Measurements from ENCODE around the gene C15orf39. TPM values are rescaled to one million over a fixed set of nuclear protein-coding genes. Genes with fewer than 3 reads are reported as not detected.
"Not testable (repeated sequence)": the region's sequence is repeated elsewhere in the genome, so short reads cannot be mapped to it uniquely, and the experiment has no call there.

The C15orf39 gene
- polyA plus RNA-seq (ENCODE audit: insufficient read length in 10 of 10): 10 to 100 TPM in 5 of 10 donors, 1 to 10 TPM in 5; 7.1 to 15.3 (median 10.0) TPM
- long read RNA-seq, donor 1, transcript C15orf39-206 (1 exons, 3,152 nt): major isoform, 9 of 9 reads
- long read RNA-seq, donor 1, partial matches to known transcripts: 0 of 9 reads
- long read RNA-seq, donor 1, other reads (novel, unspliced or antisense): 0 of 9 reads
- long read RNA-seq, donor 2, full-length matches to known transcripts: 4 of 4 reads
- long read RNA-seq, donor 2, partial matches to known transcripts: 0 of 4 reads
- long read RNA-seq, donor 2, other reads (novel, unspliced or antisense): 0 of 4 reads
- long read RNA-seq, donor 3: 0 reads
- long read RNA-seq, donor 4, full-length matches to known transcripts: 6 of 6 reads
- long read RNA-seq, donor 4, partial matches to known transcripts: 0 of 6 reads
- long read RNA-seq, donor 4, other reads (novel, unspliced or antisense): 0 of 6 reads
- long read RNA-seq, donor 5, full-length matches to known transcripts: 31 of 41 reads
- long read RNA-seq, donor 5, partial matches to known transcripts: 10 of 41 reads
- long read RNA-seq, donor 5, other reads (novel, unspliced or antisense): 0 of 41 reads
- long read RNA-seq, donor 6, full-length matches to known transcripts: 9 of 9 reads
- long read RNA-seq, donor 6, partial matches to known transcripts: 0 of 9 reads
- long read RNA-seq, donor 6, other reads (novel, unspliced or antisense): 0 of 9 reads
- long read RNA-seq, donor 7, full-length matches to known transcripts: 9 of 14 reads
- long read RNA-seq, donor 7, partial matches to known transcripts: 5 of 14 reads
- long read RNA-seq, donor 7, other reads (novel, unspliced or antisense): 0 of 14 reads
- long read RNA-seq, donor 8, full-length matches to known transcripts: 4 of 4 reads
- long read RNA-seq, donor 8, partial matches to known transcripts: 0 of 4 reads
- long read RNA-seq, donor 8, other reads (novel, unspliced or antisense): 0 of 4 reads
- long read RNA-seq, donor 9, partial matches to known transcripts: 0 of 2 reads
- long read RNA-seq, donor 9, other reads (novel, unspliced or antisense): 0 of 2 reads

- DNase-seq: peak; percentile 64 to 95 (median 80)
Measured at GRCh38 chr15:75201616-75202250, at the start of gene C15orf39. TSS of gene C15orf39 (plus strand) at chr15:75201882. CDS start at chr15:75206049, 4,167 bp downstream.

DNA sequence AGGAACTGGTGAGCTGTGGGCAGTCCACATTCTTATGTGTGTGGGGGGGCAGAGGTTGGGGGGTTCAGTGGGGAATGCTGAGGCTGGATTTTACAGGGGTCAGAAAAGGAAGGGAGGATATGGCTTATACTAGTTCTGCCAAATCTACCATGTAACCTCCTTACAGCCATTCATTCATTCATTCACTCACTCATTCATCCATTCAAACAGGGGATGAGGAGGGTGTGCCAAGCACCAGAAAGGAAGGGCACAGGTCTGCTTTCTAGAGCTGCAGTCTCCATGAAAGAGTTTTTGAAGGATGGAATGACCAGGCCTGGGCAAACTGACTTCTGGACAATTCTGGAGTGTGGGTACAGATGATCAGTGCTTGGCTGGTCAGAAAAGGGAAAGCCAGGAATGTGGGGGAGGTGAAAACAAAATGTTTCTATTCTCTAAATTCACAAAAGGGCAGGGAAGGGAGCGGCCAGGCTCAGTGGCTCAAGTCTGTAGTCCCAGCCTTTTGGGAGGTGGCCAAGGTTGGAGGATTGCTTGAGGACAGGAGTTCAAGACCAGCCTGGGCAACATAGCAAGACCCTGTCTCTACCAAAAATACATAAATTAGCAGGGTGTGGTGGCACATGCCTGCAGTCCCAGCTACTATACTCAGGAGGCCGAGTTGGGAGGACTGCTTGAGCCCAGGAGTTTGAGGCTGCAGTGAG lies 49.2 kb upstream of the C15orf39 start:
- no peak for DNase-seq

DNA sequence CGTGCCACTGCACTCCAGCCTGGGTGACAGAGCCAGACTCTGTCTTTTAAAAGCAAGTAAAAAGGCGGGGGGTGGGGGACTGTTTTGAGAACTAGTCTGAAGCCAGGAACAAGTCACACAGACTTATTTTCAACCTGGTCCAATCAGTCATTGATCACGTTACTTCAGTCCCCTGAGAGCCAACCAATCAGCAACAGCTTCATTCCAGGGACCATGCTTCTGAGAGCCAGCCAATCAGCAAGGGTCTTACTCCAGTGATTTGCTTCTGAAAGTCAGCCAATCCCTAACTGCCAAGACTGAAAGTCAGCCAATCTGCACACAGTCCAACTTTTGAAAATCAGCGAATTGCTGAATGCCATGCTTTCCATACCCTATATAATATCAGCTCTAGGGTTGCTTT lies 48.6 kb upstream of the C15orf39 start:
- DNase-seq: peak in 2 of 3 donors; percentile 31 to 46

DNA sequence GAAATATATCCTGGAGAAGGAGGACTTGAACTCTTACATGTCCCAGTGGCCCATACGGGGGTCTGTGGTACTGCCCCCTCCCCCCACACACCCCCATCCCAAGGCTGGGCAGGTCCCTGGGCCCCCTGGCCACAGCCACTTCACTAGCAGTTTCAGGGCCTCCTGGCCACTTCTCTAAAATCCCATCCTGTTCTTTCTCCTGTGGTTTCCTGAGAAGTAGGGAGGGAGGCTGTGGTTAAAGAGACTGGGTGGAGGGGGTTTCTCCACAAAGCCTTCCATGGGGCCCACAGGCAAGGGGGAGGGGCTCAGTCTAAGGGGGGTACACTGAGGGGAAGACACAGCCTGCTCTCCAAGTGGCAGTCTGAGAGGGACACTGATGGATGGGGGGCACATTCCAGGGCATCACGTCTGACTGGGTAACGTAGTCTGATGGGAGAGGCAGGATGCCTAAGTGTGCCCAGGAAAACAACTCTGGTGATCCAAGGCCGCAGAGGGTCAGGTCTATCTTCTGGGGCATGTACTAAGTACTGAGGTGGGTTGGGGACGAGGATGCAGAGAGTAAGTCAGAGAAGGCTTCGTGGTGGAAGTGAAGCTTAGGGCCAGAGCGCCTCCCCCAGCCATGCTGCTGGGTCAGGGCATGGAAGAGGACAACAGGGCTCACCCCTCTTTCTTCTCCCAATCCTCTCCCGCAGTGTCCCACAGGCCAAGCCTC lies 48.0 kb upstream of the C15orf39 start:
- DNase-seq: no peak

DNA sequence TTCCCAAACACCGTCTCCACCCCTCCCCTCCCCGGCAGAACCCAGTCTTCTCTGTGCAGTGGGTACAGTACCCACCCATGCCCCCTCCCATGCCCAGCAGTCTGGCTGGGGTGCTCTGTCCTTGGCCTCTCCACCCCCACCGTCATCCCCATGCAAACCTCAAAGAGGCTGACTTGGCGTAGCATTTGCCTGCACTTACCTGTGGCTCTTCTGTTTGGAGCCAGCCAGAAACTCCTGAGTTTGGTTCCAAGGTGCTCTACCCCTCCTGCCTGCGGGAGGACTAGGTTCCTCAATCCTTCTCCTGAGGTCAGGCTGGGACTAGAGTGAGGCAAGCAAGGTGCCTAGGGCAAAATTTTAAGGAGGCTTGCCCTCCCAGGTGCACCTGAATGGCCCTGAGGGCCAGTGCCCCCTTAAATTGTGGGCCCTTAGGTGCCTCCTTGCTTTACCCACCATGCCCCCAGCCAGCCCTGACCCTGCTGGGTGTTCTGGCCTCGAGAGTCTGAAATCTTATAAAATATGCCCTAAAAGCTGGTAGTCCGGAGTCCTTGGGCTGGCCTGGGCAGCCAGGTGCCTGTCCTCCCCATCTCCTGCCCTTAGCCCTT lies 47.1 kb upstream of the C15orf39 start:
- no peak for DNase-seq

GRCh38 chr15:75156326-75157215 lies 45.1 kb upstream of the C15orf39 start:
- no peak for DNase-seq

GRCh38 chr15:75158402-75158801 lies 43.3 kb upstream of the C15orf39 start:
- no peak for DNase-seq

GRCh38 chr15:75159244-75159643 lies 42.4 kb upstream of the C15orf39 start:
- DNase-seq: no peak

DNA sequence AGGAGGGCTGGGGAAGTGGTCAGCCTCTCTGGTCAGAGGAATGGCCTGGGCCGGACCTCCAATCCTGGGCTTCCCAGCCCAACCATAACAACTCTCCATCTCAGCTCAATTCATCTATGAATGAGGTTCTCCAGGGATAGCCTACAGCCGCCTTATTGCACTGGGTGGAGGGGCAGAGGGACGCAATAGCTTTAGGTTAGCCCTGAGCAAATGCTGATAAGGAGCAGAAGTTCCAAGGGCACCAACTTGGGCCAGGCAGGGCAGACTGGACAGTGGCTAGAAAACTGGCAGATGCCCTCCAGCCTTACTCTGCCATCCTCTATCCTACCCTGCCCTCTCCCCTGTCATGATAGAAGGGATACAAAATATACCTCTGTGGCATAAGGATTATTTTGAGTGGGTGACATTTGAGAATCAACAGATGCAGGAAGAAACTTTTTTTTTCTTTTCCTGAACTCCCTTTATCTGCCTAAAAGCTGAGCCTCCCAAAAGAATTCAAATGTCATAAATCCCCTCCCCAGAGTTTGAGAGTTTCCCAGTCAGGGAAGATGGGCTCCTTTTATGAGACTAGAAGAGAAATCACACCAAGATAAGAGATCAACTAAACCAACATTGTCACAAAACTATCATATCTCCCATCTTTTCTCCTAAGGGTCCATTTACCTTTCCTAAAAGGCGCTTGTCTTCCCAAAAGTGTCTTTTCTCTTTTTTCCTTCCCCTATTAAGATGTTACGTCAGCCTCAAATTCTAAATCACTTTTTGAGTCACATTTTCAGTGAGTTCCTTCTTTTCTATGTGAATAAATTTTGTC lies 40.4 kb upstream of the C15orf39 start:
- DNase-seq: no peak

GRCh38 chr15:75161917-75162414 lies 39.7 kb upstream of the C15orf39 start:
- no peak for DNase-seq

- no peak for DNase-seq
Measured at GRCh38 chr15:75163150-75163564, 38.5 kb upstream of the C15orf39 start.

DNA sequence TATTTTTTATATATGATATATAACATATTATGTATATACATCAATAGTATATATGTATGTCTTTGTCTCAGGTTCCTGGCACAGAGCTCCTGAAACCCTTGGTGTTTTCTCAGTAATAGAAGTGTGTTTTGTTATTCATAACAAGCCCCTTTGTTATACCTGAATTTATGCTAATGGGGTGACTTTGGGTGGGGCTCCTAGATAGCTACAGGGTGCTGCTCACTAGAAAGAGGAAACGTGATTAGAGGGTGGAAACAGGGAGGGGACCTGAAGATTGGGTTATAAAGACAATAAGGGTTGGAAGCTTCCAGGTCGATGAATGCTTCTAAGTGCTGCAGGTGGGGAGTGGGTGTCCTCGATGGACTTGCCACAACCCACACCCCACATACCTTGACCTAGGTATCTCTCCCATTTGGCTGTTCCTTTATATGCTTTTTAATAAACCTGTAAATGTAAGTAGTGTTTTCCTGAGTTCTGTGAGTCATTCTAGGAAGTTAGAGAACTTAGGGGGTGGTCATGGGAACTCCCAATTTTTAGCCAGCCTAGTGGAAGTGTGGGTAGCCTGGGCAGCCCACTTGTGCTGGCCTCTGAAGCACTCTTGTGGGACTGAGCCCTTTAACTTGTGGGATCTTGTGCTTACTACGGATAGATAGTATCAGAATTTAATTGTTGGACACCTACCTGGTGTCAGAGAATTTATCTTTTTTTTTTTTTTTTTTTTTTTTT lies 36.9 kb upstream of the C15orf39 start:
- DNase-seq: no peak

DNA sequence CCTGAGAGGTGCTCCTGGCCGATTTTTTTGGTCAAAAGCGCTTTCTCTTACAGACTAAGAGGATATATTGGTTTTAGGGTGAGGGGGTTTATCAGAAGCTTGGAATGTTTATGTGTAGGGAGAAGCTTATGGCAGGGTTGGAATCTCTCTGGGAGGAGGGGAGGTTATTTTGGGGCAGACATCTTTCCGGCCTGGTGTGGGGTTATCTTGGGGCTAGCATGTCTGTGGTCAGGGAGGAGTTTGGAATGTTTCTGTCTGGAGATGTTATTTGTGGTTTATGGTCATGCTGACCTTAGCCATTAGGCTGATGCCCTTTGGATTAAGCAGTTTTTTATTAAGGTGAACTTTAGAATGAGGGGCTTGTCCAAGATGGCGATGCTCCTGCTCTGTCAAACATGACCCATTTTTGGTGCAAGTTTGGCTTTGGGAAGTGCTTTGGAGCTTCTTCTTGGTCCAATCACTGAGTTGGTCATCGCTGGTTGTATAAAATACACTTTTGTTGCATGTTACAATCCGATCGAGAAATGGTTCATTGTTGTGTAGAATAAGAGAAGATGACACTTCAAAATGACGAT lies 35.1 kb upstream of the C15orf39 start:
- DNase-seq: not testable (repeated sequence)

DNA sequence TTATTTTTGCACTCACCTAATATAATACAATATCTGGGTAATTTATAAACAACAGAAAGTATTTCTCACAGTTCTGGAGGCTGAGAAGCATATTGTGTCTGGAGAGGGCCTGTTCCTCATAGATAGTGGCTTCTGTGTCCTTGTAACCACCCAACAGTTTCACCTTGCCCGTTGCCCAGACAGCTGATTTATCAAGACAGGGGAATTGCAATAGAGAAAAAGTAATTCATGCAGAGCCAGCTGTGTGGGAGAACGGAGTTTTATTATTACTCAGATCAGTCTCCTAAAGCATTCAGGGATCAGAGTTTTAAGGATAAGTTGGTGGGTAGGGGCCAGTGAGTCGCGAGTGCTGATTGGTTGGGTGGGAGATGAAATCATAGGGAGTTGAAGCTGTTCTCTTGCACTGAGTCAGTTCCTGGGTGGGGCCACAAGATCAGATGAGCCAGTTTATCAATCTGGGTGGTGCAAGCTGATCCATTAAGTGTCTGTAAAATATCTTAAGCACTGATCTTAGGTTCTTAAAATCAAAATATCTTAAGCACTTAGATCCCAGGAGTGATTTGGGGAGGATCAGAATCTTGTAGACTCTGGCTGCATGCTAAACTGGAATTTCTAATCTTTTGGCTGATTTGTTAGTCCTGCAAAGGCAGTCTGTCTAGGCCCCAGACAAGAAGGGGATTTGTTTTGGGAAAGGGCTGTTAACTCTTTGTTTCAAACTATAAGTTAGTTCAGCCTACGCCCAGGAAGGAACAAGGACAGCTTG lies 33.9 kb upstream of the C15orf39 start:
- DNase-seq: no peak

- no peak for DNase-seq
Measured at GRCh38 chr15:75168374-75168773, 33.3 kb upstream of the C15orf39 start.

GRCh38 chr15:75170203-75170602 lies 31.5 kb upstream of the C15orf39 start:
- DNase-seq: no peak

Measured in muscle of back (tissue), 13 donors.